Naive thymus-derived CD4-positive, alpha-beta T cell (primary cell): ENCODE data around the gene C20orf173. TPM values are rescaled to one million over a fixed set of nuclear protein-coding genes. Genes with fewer than 3 reads are reported as not detected.

Experiments used
- ATAC-seq: fragments of 150-1000 bp; cut with Tn5 transposase; 2 replicates; pipeline ENCODE4 v1.10.0; 2021; ENCODE audit warnings: mild to moderate bottlenecking, moderate library complexity
- CTCF ChIA-PET: fragments of 350-600 bp; sonication (Branson Sonifier 250); formaldehyde crosslinking; loops from one replicate; lab custom pipeline; 2021; ENCODE audit warnings: antibody characterized with exemption; lab: Charles Lee
- POLR2A ChIA-PET: fragments of 350-600 bp; sonication (Branson Sonifier 250); formaldehyde crosslinking; loops from one replicate; lab custom pipeline; 2021; ENCODE audit warnings: antibody characterized with exemption, inconsistent platforms; lab: Charles Lee
- DNase-seq, 9 donors: peaks; one replicate each; pipeline versions ENCODE4 v3.0.0 to v3.0.0-alpha.2; 2020 to 2022; ENCODE audit warnings: mixed read lengths in 1 of 9
- H3K27ac ChIP-seq: one replicate; pipeline ENCODE4 v1.7.0; 2013; ENCODE audit warnings: mild to moderate bottlenecking, low read depth, low read length, moderate library complexity
- H3K27me3 ChIP-seq, 2 donors: one replicate each; pipeline ENCODE4 v1.7.0; 2013; ENCODE audit warnings: low read length in 2 of 2, mild to moderate bottlenecking in 2 of 2, moderate library complexity in 2 of 2; ENCODE audit not compliant: control insufficient read depth in 2 of 2, insufficient read depth in 2 of 2
- H3K36me3 ChIP-seq, 3 experiments: 1 replicate in 2 of 3; 2 replicates in 1 of 3; pipeline ENCODE4 v1.7.0; 2013; ENCODE audit warnings: low read length in 3 of 3, mild to moderate bottlenecking in 3 of 3, moderate library complexity in 1 of 3; ENCODE audit not compliant: insufficient read depth in 3 of 3, control insufficient read depth in 2 of 3
- H3K4me1 ChIP-seq, 2 donors: one replicate each; pipeline ENCODE4 v1.7.0; 2013; ENCODE audit warnings: low read length in 2 of 2, mild to moderate bottlenecking in 2 of 2, moderate library complexity in 1 of 2; ENCODE audit not compliant: control insufficient read depth in 2 of 2, insufficient read depth in 2 of 2
- H3K4me3 ChIP-seq: 2 replicates; pipeline ENCODE4 v1.7.0; 2013; ENCODE audit warnings: mild to moderate bottlenecking, low read length
- H3K9me3 ChIP-seq, 3 experiments: 1 replicate in 2 of 3; 2 replicates in 1 of 3; pipeline ENCODE4 v1.7.0; 2013; ENCODE audit warnings: low read length in 3 of 3; ENCODE audit not compliant: control insufficient read depth in 2 of 3
- H3K27ac Mint-ChIP-seq, 9 donors: one replicate each; pipeline ENCODE4 v1.8.0; 2020 to 2022; ENCODE audit warnings: mixed read lengths in 9 of 9, mild to moderate bottlenecking in 8 of 9, moderate library complexity in 5 of 9, inconsistent platforms in 2 of 9
- H3K27me3 Mint-ChIP-seq, 5 donors: one replicate each; pipeline ENCODE4 v1.8.0; 2021 to 2022; ENCODE audit warnings: mixed read lengths in 5 of 5, mild to moderate bottlenecking in 1 of 5
- H3K36me3 Mint-ChIP-seq, 5 donors: one replicate each; pipeline ENCODE4 v1.8.0; 2020 to 2022; ENCODE audit warnings: mixed read lengths in 5 of 5, mild to moderate bottlenecking in 3 of 5, inconsistent platforms in 1 of 5
- H3K4me1 Mint-ChIP-seq, 7 donors: one replicate each; pipeline ENCODE4 v1.8.0; 2020 to 2022; ENCODE audit warnings: mixed read lengths in 7 of 7, mild to moderate bottlenecking in 3 of 7, inconsistent platforms in 1 of 7
- H3K4me3 Mint-ChIP-seq, 10 donors: one replicate each; pipeline ENCODE4 v1.8.0; 2020 to 2022; ENCODE audit warnings: mild to moderate bottlenecking in 10 of 10, mixed read lengths in 10 of 10, moderate library complexity in 6 of 10, inconsistent platforms in 2 of 10
- H3K9me3 Mint-ChIP-seq, 11 donors: one replicate each; pipeline ENCODE4 v1.8.0; 2020 to 2022; ENCODE audit warnings: mixed read lengths in 11 of 11, mild to moderate bottlenecking in 4 of 11, inconsistent platforms in 1 of 11, moderate library complexity in 1 of 11
- intact Hi-C, 2 donors: fragments of 100-400 bp; cut with micrococcal nuclease; formaldehyde crosslinking; loops; one replicate each; pipeline ENCODE4 v1.15.1; 2023
- polyA plus RNA-seq, 2 donors: library from polyadenylated mRNA; unstranded; fragments of 300-500 nt; fragmentation: Illumina TruSeq; gene quantifications; one replicate each; pipeline ENCODE4 v1.2.3, GENCODE V29; 2021
- total RNA-seq, 6 experiments: library from RNA in 5 of 6; stranded (reverse) in 5 of 6; gene quantifications; 1 replicate in 5 of 6; 2 replicates in 1 of 6; pipeline ENCODE4 v1.2.3 and lab custom pipeline; 2021 to 2026

Gene C20orf173
- total and polyA plus RNA-seq, 7 experiments from 2014 or later = not detected

GRCh38 chr20:35508493-35509218 is 20.8 kb downstream of the C20orf173 start:
- H3K27me3 Mint-ChIP-seq = no peaks in the 10 kb centered on the region
- H3K9me3 Mint-ChIP-seq = no peaks in the 10 kb centered on the region
- ChIA-PET CTCF (interaction anchor here (1.2 kb wide), 1 partner anchor 11 kb away, joined by 3 read pairs; no protein-coding TSS in a partner anchor), POLR2A (no interaction called here)
- Histone ChIP-seq H3K27me3 (no peaks in the 10 kb centered on the region), H3K27ac (no peak overlapping the region), H3K36me3 (peaks cover 10 to 99% (median 31%) of the 10 kb centered on the region in 3 experiments), H3K4me3 (no peak overlapping the region), H3K9me3 (no peaks in the 10 kb centered on the region), H3K4me1 (peaks cover 0 to 7% of the 10 kb centered on the region in 2 donors)
- ATAC-seq (no peak), DNase-seq (no peak)
- H3K4me1 Mint-ChIP-seq = peaks cover 16 to 33% (median 25%) of the 10 kb centered on the region in 7 donors
- peak overlapping the region in 3 of 9 donors; percentile 28 to 53 (median 52) for H3K27ac Mint-ChIP-seq
- intact Hi-C loops = no loop called here
- H3K36me3 Mint-ChIP-seq = peaks cover 17 to 48% (median 19%) of the 10 kb centered on the region in 5 donors
- no peak overlapping the region for H3K4me3 Mint-ChIP-seq

- CTCF ChIA-PET = interaction anchor here (0.7 to 1.2 kb wide), 2 partner anchors 9 to 57 kb away, joined by 3 read pairs; no protein-coding TSS in a partner anchor
- peaks cover 20 to 49% (median 32%) of the 10 kb centered on the region in 7 donors for H3K4me1 Mint-ChIP-seq
- intact Hi-C loops = no loop called here
- H3K4me3 Mint-ChIP-seq = no peak overlapping the region
- peaks cover 0 to 7% of the 10 kb centered on the region in 2 donors for H3K4me1 ChIP-seq
- ATAC-seq = no peak
- H3K4me3 ChIP-seq = no peak overlapping the region
- DNase-seq = no peak
- peaks cover 27 to 61% (median 31%) of the 10 kb centered on the region in 5 donors for H3K36me3 Mint-ChIP-seq
- POLR2A ChIA-PET = no interaction called here
- no peaks in the 10 kb centered on the region for H3K27me3 ChIP-seq
- no peaks in the 10 kb centered on the region for H3K27me3 Mint-ChIP-seq
- H3K27ac ChIP-seq = peak overlapping the region; percentile 7
- no peaks in the 10 kb centered on the region for H3K9me3 Mint-ChIP-seq
- H3K36me3 ChIP-seq = peaks cover 22 to 99% (median 28%) of the 10 kb centered on the region in 3 experiments
- peak overlapping the region; percentile 45 to 91 (median 77) for H3K27ac Mint-ChIP-seq
- H3K9me3 ChIP-seq = no peaks in the 10 kb centered on the region
These were observed 22.4 kb downstream of the C20orf173 start for GRCh38 chr20:35506872-35507638.

GRCh38 chr20:35506179-35506578 is 23.3 kb downstream of the C20orf173 start:
- POLR2A ChIA-PET = no interaction called here
- Mint-ChIP-seq H3K4me3 (peak overlapping the region in 2 of 10 donors; percentile 30 to 42), H3K36me3 (peaks cover 24 to 56% (median 32%) of the 10 kb centered on the region in 5 donors), H3K9me3 (no peaks in the 10 kb centered on the region), H3K27me3 (no peaks in the 10 kb centered on the region), H3K27ac (peak overlapping the region; percentile 63 to 91 (median 80)), H3K4me1 (peaks cover 20 to 52% (median 32%) of the 10 kb centered on the region in 7 donors)
- CTCF ChIA-PET = no interaction called here
- DNase-seq (no peak), ATAC-seq (no peak)
- no peaks in the 10 kb centered on the region for H3K27me3 ChIP-seq
- H3K4me3 ChIP-seq = no peak overlapping the region
- intact Hi-C loops = no loop called here
- H3K9me3 ChIP-seq = no peaks in the 10 kb centered on the region
- H3K36me3 ChIP-seq = peaks cover 28 to 99% (median 30%) of the 10 kb centered on the region in 3 experiments
- peaks cover 0 to 7% of the 10 kb centered on the region in 2 donors for H3K4me1 ChIP-seq
- H3K27ac ChIP-seq = peak overlapping the region; percentile 7

GRCh38 chr20:35504751-35505150 is 24.7 kb downstream of the C20orf173 start:
- POLR2A ChIA-PET = no interaction called here
- Mint-ChIP-seq H3K27me3 (no peaks in the 10 kb centered on the region), H3K36me3 (peaks cover 31 to 66% (median 41%) of the 10 kb centered on the region in 5 donors), H3K4me3 (no peak overlapping the region), H3K4me1 (peaks cover 20 to 52% (median 32%) of the 10 kb centered on the region in 7 donors), H3K27ac (peak overlapping the region in 6 of 9 donors; percentile 16 to 77 (median 66)), H3K9me3 (no peaks in the 10 kb centered on the region)
- intact Hi-C loops = no loop called here
- DNase-seq (no peak), ATAC-seq (no peak)
- no peaks in the 10 kb centered on the region for H3K9me3 ChIP-seq
- CTCF ChIA-PET = no interaction called here
- no peaks in the 10 kb centered on the region for H3K27me3 ChIP-seq
- peaks cover 32 to 99% (median 38%) of the 10 kb centered on the region in 3 experiments for H3K36me3 ChIP-seq
- H3K4me1 ChIP-seq = peaks cover 0 to 7% of the 10 kb centered on the region in 2 donors
- H3K4me3 ChIP-seq = no peak overlapping the region
- no peak overlapping the region for H3K27ac ChIP-seq

- no peaks in the 10 kb centered on the region for H3K9me3 Mint-ChIP-seq
- H3K36me3 ChIP-seq = peaks cover 27 to 99% (median 46%) of the 10 kb centered on the region in 3 experiments
These were observed 25.5 kb downstream of the C20orf173 start for GRCh38 chr20:35503841-35504561.

GRCh38 chr20:35503281-35503680 is 26.2 kb downstream of the C20orf173 start:
- no peaks in the 10 kb centered on the region for H3K27me3 Mint-ChIP-seq
- no peaks in the 10 kb centered on the region for H3K9me3 Mint-ChIP-seq
- peaks cover 34 to 63% (median 43%) of the 10 kb centered on the region in 5 donors for H3K36me3 Mint-ChIP-seq
- no peak overlapping the region for H3K4me3 Mint-ChIP-seq
- Histone ChIP-seq H3K27ac (no peak overlapping the region), H3K4me1 (peaks cover 0 to 7% of the 10 kb centered on the region in 2 donors), H3K36me3 (peaks cover 22 to 99% (median 47%) of the 10 kb centered on the region in 3 experiments), H3K9me3 (no peaks in the 10 kb centered on the region), H3K4me3 (no peak overlapping the region), H3K27me3 (no peaks in the 10 kb centered on the region)
- ATAC-seq (no peak), DNase-seq (no peak)
- POLR2A ChIA-PET = interaction anchor here (0.6 to 1.0 kb wide), 2 partner anchors 13 to 139 kb away, joined by 4 read pairs; no protein-coding TSS in a partner anchor
- intact Hi-C loops = no loop called here
- H3K27ac Mint-ChIP-seq = peak overlapping the region in 6 of 9 donors; percentile 34 to 79 (median 62)
- peaks cover 20 to 58% (median 36%) of the 10 kb centered on the region in 7 donors for H3K4me1 Mint-ChIP-seq
- CTCF ChIA-PET = interaction anchor here (0.6 kb wide), 1 partner anchor 409 kb away, joined by 3 read pairs; no protein-coding TSS in a partner anchor

More at GRCh38 chr20:35503841-35504561, 25.5 kb downstream of the C20orf173 start:
- H3K27me3 ChIP-seq = no peaks in the 10 kb centered on the region
- Mint-ChIP-seq H3K27me3 (no peaks in the 10 kb centered on the region), H3K4me3 (no peak overlapping the region), H3K36me3 (peaks cover 36 to 65% (median 46%) of the 10 kb centered on the region in 5 donors), H3K4me1 (peaks cover 20 to 58% (median 36%) of the 10 kb centered on the region in 7 donors), H3K27ac (peak overlapping the region; percentile 31 to 77 (median 66))
- CTCF ChIA-PET = interaction anchor here (0.6 kb wide), 1 partner anchor 22 kb away, joined by 3 read pairs; no protein-coding TSS in a partner anchor
- H3K4me3 ChIP-seq = no peak overlapping the region
- no peak overlapping the region for H3K27ac ChIP-seq
- POLR2A ChIA-PET = no interaction called here
- H3K4me1 ChIP-seq = peaks cover 0 to 7% of the 10 kb centered on the region in 2 donors
- DNase-seq = no peak
- no peak for ATAC-seq
- H3K9me3 ChIP-seq = no peaks in the 10 kb centered on the region
- intact Hi-C loops = no loop called here
